Vagina (tissue), 2 donors: ENCODE data around the gene BCL11A.

Experiments
- POLR2A ChIP-seq, 2 donors: fragments of 450-650 bp; IDR thresholded peaks; one replicate each; pipeline ENCODE4 v1.6.1; 2017; ENCODE audit warnings: antibody characterized with exemption in 2 of 2, mild to moderate bottlenecking in 2 of 2, moderate library complexity in 2 of 2
- POLR2AphosphoS5 ChIP-seq, 2 donors: sonication (generic); formaldehyde crosslinking; IDR thresholded peaks; one replicate each; pipeline ENCODE4 v1.9.0; 2017; ENCODE audit warnings: antibody characterized with exemption in 2 of 2, mild to moderate bottlenecking in 2 of 2, low read depth in 1 of 2; ENCODE audit not compliant: insufficient read depth in 1 of 2
- TF ChIP-seq, protein P1 (sequence below), 3 experiments: fragments of 450-650 bp in 2 of 3; fragments of 200-600 bp in 1 of 3; sonication (generic) in 1 of 3; IDR thresholded peaks; one replicate each; pipeline ENCODE4 v1.5.1; 2017 to 2019; ENCODE audit warnings: antibody characterized with exemption in 3 of 3, mild to moderate bottlenecking in 2 of 3, moderate library complexity in 2 of 3

GRCh38 chr2:60422826-60423483 lies 130.5 kb downstream of the BCL11A start:
- TF ChIP-seq, protein P1, sequence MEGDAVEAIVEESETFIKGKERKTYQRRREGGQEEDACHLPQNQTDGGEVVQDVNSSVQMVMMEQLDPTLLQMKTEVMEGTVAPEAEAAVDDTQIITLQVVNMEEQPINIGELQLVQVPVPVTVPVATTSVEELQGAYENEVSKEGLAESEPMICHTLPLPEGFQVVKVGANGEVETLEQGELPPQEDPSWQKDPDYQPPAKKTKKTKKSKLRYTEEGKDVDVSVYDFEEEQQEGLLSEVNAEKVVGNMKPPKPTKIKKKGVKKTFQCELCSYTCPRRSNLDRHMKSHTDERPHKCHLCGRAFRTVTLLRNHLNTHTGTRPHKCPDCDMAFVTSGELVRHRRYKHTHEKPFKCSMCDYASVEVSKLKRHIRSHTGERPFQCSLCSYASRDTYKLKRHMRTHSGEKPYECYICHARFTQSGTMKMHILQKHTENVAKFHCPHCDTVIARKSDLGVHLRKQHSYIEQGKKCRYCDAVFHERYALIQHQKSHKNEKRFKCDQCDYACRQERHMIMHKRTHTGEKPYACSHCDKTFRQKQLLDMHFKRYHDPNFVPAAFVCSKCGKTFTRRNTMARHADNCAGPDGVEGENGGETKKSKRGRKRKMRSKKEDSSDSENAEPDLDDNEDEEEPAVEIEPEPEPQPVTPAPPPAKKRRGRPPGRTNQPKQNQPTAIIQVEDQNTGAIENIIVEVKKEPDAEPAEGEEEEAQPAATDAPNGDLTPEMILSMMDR (IDR thresholded peaks at IDR 0.05), result no peak
- TF ChIP-seq POLR2AphosphoS5 (IDR thresholded peaks at IDR 0.05; ENCODE audit: insufficient read depth in 1 of 2, low read depth in 1 of 2), result no peak
- no peak for TF ChIP-seq POLR2A (IDR thresholded peaks at IDR 0.05)
